GM10248 (cell line): ENCODE data around the gene DPP7.

Experiments
- CTCF ChIA-PET: fragments of 300-600 bp; sonication (Branson Sonifier 250); formaldehyde crosslinking; extraction: SDS; loops from one replicate; lab custom pipeline; 2021; ENCODE audit warnings: antibody characterized with exemption; lab: Yijun Ruan, JAX
- POLR2A ChIA-PET: fragments of 350-650 bp; sonication (Branson Sonifier 250); formaldehyde crosslinking; extraction: SDS; loops from one replicate; lab custom pipeline; 2020; ENCODE audit warnings: antibody characterized with exemption; lab: Yijun Ruan, JAX
- DNase-seq: peaks from one replicate; pipeline ENCODE4 v3.0.0; 2012; ENCODE audit errors: extremely low spot score
- TF ChIP-seq, protein P1 (sequence below): IDR thresholded peaks from 2 replicates; pipeline ENCODE4 v1.5.1; 2012; ENCODE audit warnings: mild to moderate bottlenecking, low read depth; ENCODE audit errors: extremely low read depth, missing control alignments, control extremely low read depth

DPP7 gene

GRCh38 chr9:137148661-137149060 is 34.1 kb upstream of the DPP7 start:
- ChIA-PET POLR2A (interaction anchor here (0.7 kb wide), 1 partner anchor 92 kb away, joined by 3 read pairs; no protein-coding TSS in a partner anchor), CTCF (interaction anchor here (1.0 to 1.5 kb wide), 2 partner anchors 8 to 56 kb away, joined by 3 read pairs; partner anchors contain the start of genes NDOR1 and TMEM203)

GRCh38 chr9:137148242-137148641 is 33.7 kb upstream of the DPP7 start:
- TF ChIP-seq, protein P1, sequence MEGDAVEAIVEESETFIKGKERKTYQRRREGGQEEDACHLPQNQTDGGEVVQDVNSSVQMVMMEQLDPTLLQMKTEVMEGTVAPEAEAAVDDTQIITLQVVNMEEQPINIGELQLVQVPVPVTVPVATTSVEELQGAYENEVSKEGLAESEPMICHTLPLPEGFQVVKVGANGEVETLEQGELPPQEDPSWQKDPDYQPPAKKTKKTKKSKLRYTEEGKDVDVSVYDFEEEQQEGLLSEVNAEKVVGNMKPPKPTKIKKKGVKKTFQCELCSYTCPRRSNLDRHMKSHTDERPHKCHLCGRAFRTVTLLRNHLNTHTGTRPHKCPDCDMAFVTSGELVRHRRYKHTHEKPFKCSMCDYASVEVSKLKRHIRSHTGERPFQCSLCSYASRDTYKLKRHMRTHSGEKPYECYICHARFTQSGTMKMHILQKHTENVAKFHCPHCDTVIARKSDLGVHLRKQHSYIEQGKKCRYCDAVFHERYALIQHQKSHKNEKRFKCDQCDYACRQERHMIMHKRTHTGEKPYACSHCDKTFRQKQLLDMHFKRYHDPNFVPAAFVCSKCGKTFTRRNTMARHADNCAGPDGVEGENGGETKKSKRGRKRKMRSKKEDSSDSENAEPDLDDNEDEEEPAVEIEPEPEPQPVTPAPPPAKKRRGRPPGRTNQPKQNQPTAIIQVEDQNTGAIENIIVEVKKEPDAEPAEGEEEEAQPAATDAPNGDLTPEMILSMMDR: no peak
- POLR2A ChIA-PET: no interaction called here
- CTCF ChIA-PET: interaction anchor here (1.5 kb wide), 1 partner anchor 57 kb away, joined by 3 read pairs; the partner anchor contains the start of genes NDOR1 and TMEM203

More at GRCh38 chr9:137148661-137149060, 34.1 kb upstream of the DPP7 start:
- TF ChIP-seq, protein P1: no peak
- no peak for DNase-seq

GRCh38 chr9:137147793-137148160 is 33.2 kb upstream of the DPP7 start:
- DNase-seq: no peak
- TF ChIP-seq, protein P1: no peak
- CTCF ChIA-PET: no interaction called here
- POLR2A ChIA-PET: no interaction called here

More at GRCh38 chr9:137148242-137148641, 33.7 kb upstream of the DPP7 start:
- no peak for DNase-seq

DNA sequence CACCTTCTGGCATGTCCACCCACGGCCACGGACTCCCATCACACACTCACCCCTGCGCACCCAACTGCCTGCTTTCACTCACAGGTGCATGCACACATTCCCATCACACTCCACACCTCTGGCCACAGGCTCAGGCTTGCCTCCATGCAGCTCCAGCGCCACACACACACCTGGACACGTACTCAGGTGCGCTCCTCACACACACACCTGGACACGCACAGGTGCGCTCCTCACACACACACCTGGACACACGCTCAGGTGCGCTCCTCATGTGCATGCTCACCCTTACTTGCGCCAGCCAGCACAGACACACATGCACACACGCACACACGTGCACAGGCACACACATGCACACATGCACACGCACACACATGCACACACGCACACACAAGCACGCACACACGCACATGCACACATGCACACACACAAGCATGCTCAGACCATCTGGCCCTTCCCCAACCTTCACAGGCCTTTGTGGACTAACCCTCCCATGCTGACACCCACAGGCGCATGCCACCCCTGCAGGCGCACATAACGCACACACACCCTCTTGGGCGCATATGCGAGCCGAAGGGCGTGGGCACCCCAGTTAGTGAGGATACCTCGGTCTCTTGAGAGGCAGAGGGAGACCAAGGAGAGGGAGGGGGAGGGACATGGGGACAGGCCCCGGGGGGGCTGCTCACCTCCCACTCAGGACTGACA is 32.7 kb upstream of the DPP7 start:
- CTCF ChIA-PET: no interaction called here

GRCh38 chr9:137146527-137146918 is 32.0 kb upstream of the DPP7 start:
- POLR2A ChIA-PET: interaction anchor here (1.0 kb wide), 1 partner anchor 54 kb away, joined by 3 read pairs; no protein-coding TSS in a partner anchor
- DNase-seq: no peak
- CTCF ChIA-PET: interaction anchor here (0.7 kb wide), 1 partner anchor 11 kb away, joined by 3 read pairs; no protein-coding TSS in a partner anchor

More for the DNA sequence above, 32.7 kb upstream of the DPP7 start:
- POLR2A ChIA-PET: interaction anchor here (1.0 kb wide), 1 partner anchor 54 kb away, joined by 3 read pairs; no protein-coding TSS in a partner anchor
- TF ChIP-seq, protein P1: no peak
- DNase-seq: no peak

DNA sequence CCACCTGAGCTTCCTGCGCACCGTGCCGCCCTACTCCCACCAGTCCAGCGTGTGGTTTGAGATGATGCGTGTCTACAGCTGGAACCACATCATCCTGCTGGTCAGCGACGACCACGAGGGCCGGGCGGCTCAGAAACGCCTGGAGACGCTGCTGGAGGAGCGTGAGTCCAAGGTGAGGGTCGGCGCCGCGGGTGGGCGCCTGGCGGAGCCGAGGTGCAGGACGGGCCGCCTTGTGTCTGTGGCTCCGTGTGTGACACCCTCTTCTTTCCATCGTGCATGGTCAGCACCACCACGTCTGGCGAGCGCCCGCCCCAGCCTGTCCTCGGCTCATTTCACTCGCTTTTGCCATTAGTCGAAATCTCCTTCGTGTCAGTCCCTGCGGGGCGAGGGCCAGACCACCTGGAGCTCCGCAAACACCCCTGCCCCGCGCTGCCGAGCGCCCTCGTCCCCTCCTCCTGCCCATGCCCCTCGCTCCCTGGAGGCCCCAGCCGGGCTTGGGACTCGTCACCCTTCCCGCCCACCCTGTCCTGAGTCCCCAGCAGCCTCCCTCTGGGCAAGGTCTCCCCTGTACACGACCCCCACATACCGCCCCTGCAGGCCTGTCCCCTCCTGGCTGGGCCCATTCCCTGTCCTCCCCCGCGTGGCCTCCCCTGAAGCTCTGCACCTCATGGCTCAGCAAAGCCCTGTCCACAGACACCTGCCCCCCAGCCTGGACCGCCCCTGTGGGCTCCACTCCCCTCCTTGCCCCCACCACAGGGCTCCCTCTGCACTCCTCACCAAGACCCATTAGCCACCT is 31.4 kb upstream of the DPP7 start:
- CTCF ChIA-PET: interaction anchor here (0.7 kb wide), 1 partner anchor 11 kb away, joined by 3 read pairs; no protein-coding TSS in a partner anchor
- TF ChIP-seq, protein P1: no peak
- POLR2A ChIA-PET: interaction anchor here (1.0 kb wide), 1 partner anchor 55 kb away, joined by 3 read pairs; no protein-coding TSS in a partner anchor

More at GRCh38 chr9:137146527-137146918, 32.0 kb upstream of the DPP7 start:
- TF ChIP-seq, protein P1: no peak

More for the DNA sequence above, 31.4 kb upstream of the DPP7 start:
- no peak for DNase-seq
